Activated T-cell treated with anti-CD3 and anti-CD28 coated beads, Interleukin-2, amount 50 U/mL, for 48 hours (primary cell): ENCODE results near the gene PCMTD2.
A peak's percentile ranks its signal among the peaks of the same experiment; 100 is the strongest.

Source experiments
- DNase-seq, 2 experiments: peaks; one replicate each; pipeline ENCODE4 v3.0.0-alpha.2; 2020

PCMTD2 gene

GRCh38 chr20:64255361-64256281, at the start of gene PCMTD2:
TSS of gene PCMTD2 (plus strand) at chr20:64255748. CDS start at chr20:64259966, 4,218 bp downstream.
- DNase-seq: peak; percentile 91

GRCh38 chr20:64206614-64207013, 48.9 kb upstream of the PCMTD2 start:
- DNase-seq: no peak

- no peak for DNase-seq
Measured at GRCh38 chr20:64207641-64208590, 47.6 kb upstream of the PCMTD2 start.

GRCh38 chr20:64209148-64209547, 46.4 kb upstream of the PCMTD2 start:
- DNase-seq: no peak

GRCh38 chr20:64210656-64211369, 44.7 kb upstream of the PCMTD2 start:
- no peak for DNase-seq

- no peak for DNase-seq
Measured at GRCh38 chr20:64211874-64212658, 43.5 kb upstream of the PCMTD2 start.

GRCh38 chr20:64212755-64213154, 42.8 kb upstream of the PCMTD2 start:
- DNase-seq: no peak

GRCh38 chr20:64214113-64214512, 41.4 kb upstream of the PCMTD2 start:
- DNase-seq: no peak

GRCh38 chr20:64214952-64215351, 40.6 kb upstream of the PCMTD2 start:
- DNase-seq: no peak

- no peak for DNase-seq
Measured at GRCh38 chr20:64216036-64216435, 39.5 kb upstream of the PCMTD2 start.

GRCh38 chr20:64216910-64217309, 38.6 kb upstream of the PCMTD2 start:
- DNase-seq: no peak

GRCh38 chr20:64217539-64218221, 37.9 kb upstream of the PCMTD2 start:
- DNase-seq: no peak

GRCh38 chr20:64219202-64219601, 36.3 kb upstream of the PCMTD2 start:
- no peak for DNase-seq

GRCh38 chr20:64219730-64220129, 35.8 kb upstream of the PCMTD2 start:
- no peak for DNase-seq

- no peak for DNase-seq
Measured at GRCh38 chr20:64220420-64220819, 35.1 kb upstream of the PCMTD2 start.

- DNase-seq: no peak
Measured at GRCh38 chr20:64220891-64221527, 34.5 kb upstream of the PCMTD2 start.

GRCh38 chr20:64222291-64222735, 33.2 kb upstream of the PCMTD2 start:
- DNase-seq: no peak

- no peak for DNase-seq
Measured at GRCh38 chr20:64222851-64223525, 32.6 kb upstream of the PCMTD2 start.

GRCh38 chr20:64223526-64224067, 32.0 kb upstream of the PCMTD2 start:
- DNase-seq: no peak
